IMR-90 (cell line): ENCODE results near the gene RAD51B. TPM values are rescaled to one million over a fixed set of nuclear protein-coding genes. Genes with fewer than 3 reads are reported as not detected.

Experiments used
- ATAC-seq: fragments of 200-7000 bp; cut with Tn5 transposase; 2 replicates; pipeline ENCODE4 v1.9.1; 2020; ENCODE audit warnings: low read depth, mild to moderate bottlenecking, moderate library complexity
- BruUV-seq: library from RNA; stranded (reverse); fragments of 400-500 nt; replicated peaks from 2 replicates; lab custom pipeline; 2021; lab: Mats Ljungman, UMichigan
- CTCF ChIA-PET: fragments of 300-600 bp; formaldehyde crosslinking; extraction: SDS; loops from one replicate; lab custom pipeline; 2021; ENCODE audit warnings: antibody characterized with exemption; lab: Yijun Ruan, JAX
- POLR2A ChIA-PET: fragments of 300-600 bp; sonication (Branson Sonifier 250); formaldehyde crosslinking; loops from one replicate; lab custom pipeline; 2022; ENCODE audit warnings: antibody characterized with exemption; ENCODE audit not compliant: unreplicated experiment; lab: Charles Lee
- DNase-seq: peaks from one replicate; pipeline ENCODE4 v3.0.0; 2013
- H2AFZ ChIP-seq: replicated peaks from 2 replicates; pipeline ENCODE3; 2013; ENCODE audit warnings: low read length, mild to moderate bottlenecking; ENCODE audit not compliant: poor library complexity
- H2AK5ac ChIP-seq: 2 replicates; pipeline ENCODE4 v1.6.1; 2013; ENCODE audit warnings: low read depth, low read length, inconsistent platforms
- H2AK9ac ChIP-seq: replicated peaks from 2 replicates; pipeline ENCODE3; 2013; ENCODE audit warnings: mild to moderate bottlenecking, low read depth, low read length, moderate library complexity; ENCODE audit not compliant: poor library complexity
- H2BK120ac ChIP-seq: 2 replicates; pipeline ENCODE4 v1.6.1; 2013; ENCODE audit warnings: low read depth, low read length, inconsistent platforms
- H2BK15ac ChIP-seq: 3 replicates; pipeline ENCODE4 v1.6.1; 2013; ENCODE audit warnings: low read depth, low read length, inconsistent platforms
- H2BK20ac ChIP-seq: 2 replicates; pipeline ENCODE4 v1.6.1; 2013; ENCODE audit warnings: low read depth, mild to moderate bottlenecking, inconsistent platforms, low read length, moderate library complexity
- H2BK5ac ChIP-seq: 2 replicates; pipeline ENCODE4 v1.6.1; 2013; ENCODE audit warnings: mild to moderate bottlenecking, low read depth, low read length, inconsistent platforms; ENCODE audit not compliant: poor library complexity, severe bottlenecking
- H3K14ac ChIP-seq: replicated peaks from 2 replicates; pipeline ENCODE4 v1.6.1; 2013; ENCODE audit warnings: low read depth, low read length, inconsistent platforms
- H3K18ac ChIP-seq: 2 replicates; pipeline ENCODE4 v1.6.1; 2013; ENCODE audit warnings: low read depth, low read length, control low read depth
- H3K23ac ChIP-seq: 2 replicates; pipeline ENCODE4 v1.6.1; 2013; ENCODE audit warnings: low read depth, low read length, inconsistent platforms
- H3K27ac ChIP-seq: 2 replicates; pipeline ENCODE4 v1.5.1; 2013; ENCODE audit warnings: mild to moderate bottlenecking, control low read depth, low read length; ENCODE audit not compliant: insufficient read depth
- H3K27me3 ChIP-seq: 2 replicates; pipeline ENCODE4 v1.6.1; 2013; ENCODE audit warnings: low read length; ENCODE audit not compliant: control insufficient read depth, insufficient read depth
- H3K36me3 ChIP-seq: 2 replicates; pipeline ENCODE4 v1.6.1; 2013; ENCODE audit warnings: low read length, mixed read lengths; ENCODE audit not compliant: control insufficient read depth, insufficient read depth
- H3K4ac ChIP-seq: 2 replicates; pipeline ENCODE4 v1.6.1; 2013; ENCODE audit warnings: low read depth, low read length, inconsistent platforms
- H3K4me1 ChIP-seq: 2 replicates; pipeline ENCODE4 v1.6.1; 2013; ENCODE audit warnings: low read length, mixed read lengths; ENCODE audit not compliant: control insufficient read depth, insufficient read depth
- H3K4me2 ChIP-seq: 2 replicates; pipeline ENCODE4 v1.6.1; 2013; ENCODE audit warnings: low read depth, mild to moderate bottlenecking, control low read depth, low read length, moderate library complexity
- H3K4me3 ChIP-seq: 2 replicates; pipeline ENCODE4 v1.5.1; 2013; ENCODE audit warnings: low read depth, mild to moderate bottlenecking, control low read depth, low read length, moderate library complexity; ENCODE audit not compliant: insufficient read depth
- H3K56ac ChIP-seq: 2 replicates; pipeline ENCODE4 v1.6.1; 2013; ENCODE audit warnings: low read length, inconsistent platforms; ENCODE audit not compliant: insufficient read depth; ENCODE audit errors: extremely low read depth
- H3K79me1 ChIP-seq, 2 experiments: 2 replicates each; pipeline ENCODE4 v1.6.1; 2013; ENCODE audit warnings: low read length in 2 of 2, inconsistent platforms in 1 of 2, low read depth in 1 of 2
- H3K9ac ChIP-seq: 2 replicates; pipeline ENCODE4 v1.6.1; 2013; ENCODE audit warnings: low read depth, low read length, control low read depth
- H3K9me1 ChIP-seq: 2 replicates; pipeline ENCODE4 v1.6.1; 2013; ENCODE audit warnings: low read length, inconsistent platforms; ENCODE audit not compliant: insufficient read depth
- H3K9me3 ChIP-seq: 2 replicates; pipeline ENCODE4 v1.6.1; 2013; ENCODE audit warnings: low read length; ENCODE audit not compliant: control insufficient read depth, insufficient read depth
- H4K20me1 ChIP-seq: 2 replicates; pipeline ENCODE4 v1.6.1; 2013; ENCODE audit warnings: low read length, inconsistent platforms; ENCODE audit not compliant: insufficient read depth
- H4K5ac ChIP-seq: 2 replicates; pipeline ENCODE4 v1.6.1; 2013; ENCODE audit warnings: mild to moderate bottlenecking, low read depth, low read length, control low read depth
- H4K8ac ChIP-seq, 2 experiments: 2 replicates each; pipeline ENCODE4 v1.6.1; 2013; ENCODE audit warnings: low read depth in 2 of 2, low read length in 2 of 2, control low read depth in 1 of 2, inconsistent platforms in 1 of 2
- H4K91ac ChIP-seq: 2 replicates; pipeline ENCODE4 v1.6.1; 2013; ENCODE audit warnings: low read depth, low read length, inconsistent platforms; ENCODE audit not compliant: insufficient read depth
- BHLHE40 ChIP-seq: fragments of 150-350 bp; IDR thresholded peaks from 2 replicates; pipeline ENCODE4 v1.6.1; 2016; ENCODE audit warnings: mild to moderate bottlenecking, low read depth, low read length
- CEBPB ChIP-seq: IDR thresholded peaks from 2 replicates; pipeline ENCODE4 v1.6.1; 2012; ENCODE audit warnings: low read depth, low read length, improper control_type of control experiment
- CHD1 ChIP-seq: IDR thresholded peaks from 2 replicates; pipeline ENCODE4 v1.6.1; 2012; ENCODE audit warnings: low read depth, low read length, improper control_type of control experiment
- ELK1 ChIP-seq: fragments of 150-350 bp; IDR thresholded peaks from 2 replicates; pipeline ENCODE4 v1.6.1; 2016; ENCODE audit warnings: low read depth, mild to moderate bottlenecking, low read length, moderate library complexity, borderline replicate concordance
- FOS ChIP-seq: fragments of 150-350 bp; IDR thresholded peaks from 2 replicates; pipeline ENCODE4 v1.6.1; 2016; ENCODE audit warnings: low read depth, low read length
- MAFK ChIP-seq: IDR thresholded peaks from 2 replicates; pipeline ENCODE4 v1.6.1; 2012; ENCODE audit warnings: low read depth, low read length, improper control_type of control experiment
- MAZ ChIP-seq: IDR thresholded peaks from 2 replicates; pipeline ENCODE4 v1.6.1; 2012; ENCODE audit warnings: low read depth, mild to moderate bottlenecking, low read length, improper control_type of control experiment, moderate library complexity, borderline replicate concordance
- MXI1 ChIP-seq: IDR thresholded peaks from 2 replicates; pipeline ENCODE4 v1.6.1; 2012; ENCODE audit warnings: low read depth, mild to moderate bottlenecking, low read length, moderate library complexity, borderline replicate concordance
- NFE2L2 ChIP-seq: fragments of 150-350 bp; IDR thresholded peaks from 2 replicates; pipeline ENCODE4 v1.6.1; 2016; ENCODE audit warnings: low read depth, mild to moderate bottlenecking, low read length
- POLR2A ChIP-seq: IDR thresholded peaks from 2 replicates; pipeline ENCODE4 v1.6.1; 2012; ENCODE audit warnings: mild to moderate bottlenecking, low read depth, low read length
- RAD21 ChIP-seq: IDR thresholded peaks from 2 replicates; pipeline ENCODE4 v1.6.1; 2012; ENCODE audit warnings: low read length, improper control_type of control experiment
- RCOR1 ChIP-seq: IDR thresholded peaks from 2 replicates; pipeline ENCODE4 v1.6.1; 2012; ENCODE audit warnings: mild to moderate bottlenecking, low read length, improper control_type of control experiment; ENCODE audit not compliant: insufficient replicate concordance
- RFX5 ChIP-seq: IDR thresholded peaks from 2 replicates; pipeline ENCODE4 v1.8.0; 2012; ENCODE audit warnings: low read depth, mild to moderate bottlenecking, low read length, moderate library complexity
- SMC3 ChIP-seq: fragments of 150-350 bp; IDR thresholded peaks from 2 replicates; pipeline ENCODE4 v1.6.1; 2016; ENCODE audit warnings: low read depth, mild to moderate bottlenecking, antibody characterized with exemption, low read length, moderate library complexity
- USF2 ChIP-seq: fragments of 150-350 bp; IDR thresholded peaks from 2 replicates; pipeline ENCODE4 v1.6.1; 2017; ENCODE audit warnings: mild to moderate bottlenecking, antibody characterized with exemption, low read length, low read depth
- WGBS, 2 experiments: methylation state at CpG; one replicate each; pipeline versions ENCODE4 v1.1.5 to v1.1.7; 2013; ENCODE audit warnings: missing lambda C conversion rate in 2 of 2; ENCODE audit not compliant: insufficient read length in 1 of 2; ENCODE audit errors: extremely low coverage in 2 of 2; 5-methylcytosine and 5-hydroxymethylcytosine counted together
- dilution Hi-C: fragments of 300-500 bp; cut with HindIII; formaldehyde crosslinking; loops from one replicate; pipeline ENCODE4 v1.14.3; 2018; ENCODE audit warnings: low sequenced_read_pairs; ENCODE audit not compliant: unreplicated experiment
- in situ Hi-C: fragments of 300-500 bp; cut with MboI; formaldehyde crosslinking; loops from 3 replicates; pipeline ENCODE4 v1.14.3; 2019; ENCODE audit warnings: low sequenced_read_pairs, inconsistent platforms, mixed read lengths
- intact Hi-C: fragments of 100-400 bp; cut with micrococcal nuclease; formaldehyde crosslinking; loops from 2 replicates; pipeline ENCODE4 v1.10.0; 2022
- polyA plus RNA-seq, 3 experiments: library from polyadenylated mRNA; depleted of rRNA; stranded (reverse); fragments of >200 nt; gene quantifications; 2 replicates each; pipeline ENCODE4 v1.2.3, GENCODE V29; 2012; ENCODE audit warnings: low replicate concordance in 1 of 3
- total RNA-seq: library from RNA; depleted of rRNA; stranded (reverse); fragments of >200 nt; gene quantifications from 2 replicates; pipeline ENCODE4 v1.2.3, GENCODE V29; 2012
- TF ChIP-seq, protein P1 (sequence below): conservative IDR thresholded peaks from 2 replicates; pipeline ENCODE4 v1.5.1; 2012; ENCODE audit warnings: mild to moderate bottlenecking, low read depth, low read length, improper control_type of control experiment

Gene RAD51B
- total and polyA plus RNA-seq, 2 of the 4 experiments (the other 2 are of a cell fraction): 5.1 to 18.8 TPM

DNA sequence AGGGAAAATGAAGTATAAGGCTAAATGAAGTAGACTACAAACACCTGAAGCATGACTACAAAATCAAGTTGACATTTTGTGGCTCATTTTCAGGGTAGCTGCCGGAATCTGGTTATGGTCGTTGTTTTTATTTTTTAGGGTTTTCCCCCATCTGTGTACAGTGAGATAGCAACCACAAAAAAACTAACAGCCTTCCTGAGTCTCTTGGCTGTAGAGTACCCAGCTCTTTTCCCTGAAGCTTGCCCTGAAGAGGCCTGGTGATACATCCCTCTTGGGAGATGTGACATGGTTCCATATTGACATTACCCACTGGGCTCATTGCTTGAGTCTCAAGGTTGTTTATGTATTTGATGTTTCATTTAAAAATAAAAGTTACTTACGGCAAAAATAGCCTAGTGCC, 549.3 kb downstream of the RAD51B start:
- H2BK15ac ChIP-seq: no peak overlapping the region
- CTCF ChIA-PET: interaction anchor here (0.6 kb wide), 1 partner anchor 425 kb away, joined by 7 read pairs; no protein-coding TSS in a partner anchor
- intact Hi-C loops: no loop called here

More for the DNA sequence above, 549.3 kb downstream of the RAD51B start:
- H2BK120ac ChIP-seq: no peak overlapping the region
- no peak overlapping the region for H3K27ac ChIP-seq
- H3K4ac ChIP-seq: no peak overlapping the region
- H3K4me1 ChIP-seq: peaks cover 8% of the 10 kb centered on the region
- H3K4me2 ChIP-seq: no peak overlapping the region
- no peak overlapping the region for H2AK5ac ChIP-seq
- no peak overlapping the region for H4K91ac ChIP-seq
- POLR2A ChIA-PET: no interaction called here
- no peak for ATAC-seq
- no peak overlapping the region for H3K56ac ChIP-seq
- H2AK9ac ChIP-seq: no peak overlapping the region
- no peak overlapping the region for H3K9ac ChIP-seq
- H3K27me3 ChIP-seq: no peaks in the 10 kb centered on the region
- no peak overlapping the region for H4K5ac ChIP-seq
- no peak overlapping the region for H2BK5ac ChIP-seq
- no peak overlapping the region for H2BK20ac ChIP-seq
- no peaks in the 10 kb centered on the region for H3K9me3 ChIP-seq
- H4K8ac ChIP-seq: no peak overlapping the region
- peaks cover 5% of the 10 kb centered on the region for H3K9me1 ChIP-seq
- TF ChIP-seq SMC3: no peak
- no peak for TF ChIP-seq POLR2A
- no peak for TF ChIP-seq CHD1
- TF ChIP-seq NFE2L2: no peak
- no peak for TF ChIP-seq MAFK
- TF ChIP-seq FOS: no peak
- TF ChIP-seq RCOR1: no peak
- TF ChIP-seq, protein P1, sequence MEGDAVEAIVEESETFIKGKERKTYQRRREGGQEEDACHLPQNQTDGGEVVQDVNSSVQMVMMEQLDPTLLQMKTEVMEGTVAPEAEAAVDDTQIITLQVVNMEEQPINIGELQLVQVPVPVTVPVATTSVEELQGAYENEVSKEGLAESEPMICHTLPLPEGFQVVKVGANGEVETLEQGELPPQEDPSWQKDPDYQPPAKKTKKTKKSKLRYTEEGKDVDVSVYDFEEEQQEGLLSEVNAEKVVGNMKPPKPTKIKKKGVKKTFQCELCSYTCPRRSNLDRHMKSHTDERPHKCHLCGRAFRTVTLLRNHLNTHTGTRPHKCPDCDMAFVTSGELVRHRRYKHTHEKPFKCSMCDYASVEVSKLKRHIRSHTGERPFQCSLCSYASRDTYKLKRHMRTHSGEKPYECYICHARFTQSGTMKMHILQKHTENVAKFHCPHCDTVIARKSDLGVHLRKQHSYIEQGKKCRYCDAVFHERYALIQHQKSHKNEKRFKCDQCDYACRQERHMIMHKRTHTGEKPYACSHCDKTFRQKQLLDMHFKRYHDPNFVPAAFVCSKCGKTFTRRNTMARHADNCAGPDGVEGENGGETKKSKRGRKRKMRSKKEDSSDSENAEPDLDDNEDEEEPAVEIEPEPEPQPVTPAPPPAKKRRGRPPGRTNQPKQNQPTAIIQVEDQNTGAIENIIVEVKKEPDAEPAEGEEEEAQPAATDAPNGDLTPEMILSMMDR: no peak
- no peak for TF ChIP-seq RAD21
- TF ChIP-seq BHLHE40: no peak
- no peak for TF ChIP-seq CEBPB
- no peak for TF ChIP-seq USF2
- no peak for TF ChIP-seq ELK1
- TF ChIP-seq MXI1: no peak
- TF ChIP-seq MAZ: no peak
- TF ChIP-seq RFX5: no peak
- H4K20me1 ChIP-seq: no peaks in the 10 kb centered on the region
- no peak overlapping the region for H2AFZ ChIP-seq
- H3K36me3 ChIP-seq: no peaks in the 10 kb centered on the region
- in situ Hi-C loops: no loop called here
- peaks cover 0 to 4% of the 10 kb centered on the region in 2 experiments; a peak in 1 of 4 replicates for H3K79me1 ChIP-seq
- no peak for DNase-seq
- H3K23ac ChIP-seq: no peak overlapping the region
- no TSS peak for BruUV-seq
- no CpG with 5 or more reads among the region's 3 CpGs for WGBS, 2 experiments
- H3K18ac ChIP-seq: no peak overlapping the region
- 0 out of 2 replicates have a peak overlapping the region, but pooled peaks have one; percentile 0 for H3K14ac ChIP-seq
- dilution Hi-C loops: no loop called here
- H3K4me3 ChIP-seq: no peak overlapping the region
